DND-41 (cell line): ENCODE results near the gene TTR.

ENCODE experiments used
- EZH2 ChIP-seq: IDR thresholded peaks from 3 replicates; pipeline ENCODE4 v1.6.1; 2012; ENCODE audit warnings: borderline replicate concordance, low read depth, mild to moderate bottlenecking, moderate library complexity, low read length, inconsistent platforms; ENCODE audit not compliant: severe bottlenecking
- TF ChIP-seq, protein P1 (sequence below): IDR thresholded peaks from 2 replicates; pipeline ENCODE4 v1.5.1; 2012; ENCODE audit warnings: borderline replicate concordance, low read length, moderate library complexity, mild to moderate bottlenecking; ENCODE audit not compliant: poor library complexity, severe bottlenecking; ENCODE audit errors: extremely low read depth

DNA sequence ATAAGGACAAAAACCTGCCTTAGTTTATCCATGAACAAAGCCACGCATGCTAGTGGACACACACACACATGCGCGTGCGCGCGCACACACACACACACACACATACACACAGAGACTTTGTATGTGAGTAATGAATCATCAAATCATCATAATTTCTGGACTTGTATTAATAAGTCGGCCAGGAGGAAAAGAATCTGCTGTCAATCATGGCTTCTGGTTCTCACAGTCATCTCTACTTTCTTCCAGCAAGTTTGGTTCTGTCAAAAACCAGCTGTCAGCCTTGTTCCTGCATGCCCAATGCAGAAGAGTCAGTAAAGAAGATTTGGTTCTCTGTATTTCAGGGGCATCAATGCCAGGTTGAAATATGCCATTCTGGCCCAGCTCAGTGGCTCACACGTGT lies 1.1 kb upstream of the TTR start:
- TF ChIP-seq, protein P1, sequence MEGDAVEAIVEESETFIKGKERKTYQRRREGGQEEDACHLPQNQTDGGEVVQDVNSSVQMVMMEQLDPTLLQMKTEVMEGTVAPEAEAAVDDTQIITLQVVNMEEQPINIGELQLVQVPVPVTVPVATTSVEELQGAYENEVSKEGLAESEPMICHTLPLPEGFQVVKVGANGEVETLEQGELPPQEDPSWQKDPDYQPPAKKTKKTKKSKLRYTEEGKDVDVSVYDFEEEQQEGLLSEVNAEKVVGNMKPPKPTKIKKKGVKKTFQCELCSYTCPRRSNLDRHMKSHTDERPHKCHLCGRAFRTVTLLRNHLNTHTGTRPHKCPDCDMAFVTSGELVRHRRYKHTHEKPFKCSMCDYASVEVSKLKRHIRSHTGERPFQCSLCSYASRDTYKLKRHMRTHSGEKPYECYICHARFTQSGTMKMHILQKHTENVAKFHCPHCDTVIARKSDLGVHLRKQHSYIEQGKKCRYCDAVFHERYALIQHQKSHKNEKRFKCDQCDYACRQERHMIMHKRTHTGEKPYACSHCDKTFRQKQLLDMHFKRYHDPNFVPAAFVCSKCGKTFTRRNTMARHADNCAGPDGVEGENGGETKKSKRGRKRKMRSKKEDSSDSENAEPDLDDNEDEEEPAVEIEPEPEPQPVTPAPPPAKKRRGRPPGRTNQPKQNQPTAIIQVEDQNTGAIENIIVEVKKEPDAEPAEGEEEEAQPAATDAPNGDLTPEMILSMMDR = no peak
- TF ChIP-seq EZH2 = no peak
